Cardiac atrium fibroblast (primary cell): ENCODE results near the gene METTL4. TPM values are rescaled to one million over a fixed set of nuclear protein-coding genes. Genes with fewer than 3 reads are reported as not detected.

Experiments used
- total RNA-seq: library from RNA; depleted of rRNA; stranded (reverse); fragments of >200 nt; gene quantifications from 2 replicates; pipeline ENCODE4 v1.2.3, GENCODE V29; 2015

Gene METTL4
- total RNA-seq: 4.7 and 4.9 TPM in 2 replicates

GRCh38 chr18:2571200-2572170, at the start of gene METTL4, which contains the start of gene NDC80:
TSS of gene METTL4 (minus strand) at chr18:2571505. CDS start at chr18:2567216, 4,289 bp downstream.
TSS of gene NDC80 (plus strand) at chr18:2571557. CDS start at chr18:2572986, 1,429 bp downstream.

Other genes starting within 250 kb of the METTL4 start
- gene NDC80, start 52 bp upstream of the METTL4 start, total RNA-seq: 5.2 and 9.1 TPM in 2 replicates
- 35.6 and 49.7 TPM in 2 replicates for gene SMCHD1, start 84.2 kb upstream of the METTL4 start, total RNA-seq